ENCODE data around the gene ZDHHC14.
"Not testable (repeated sequence)": the region's sequence is repeated elsewhere in the genome, so short reads cannot be mapped to it uniquely, and the experiment has no call there.

The ZDHHC14 gene

GRCh38 chr6:157714153-157714490, 333.1 kb downstream of the ZDHHC14 start:
- Histone ChIP-seq H3K27ac (ENCODE audit: low read depth in 2 of 2, low read length in 2 of 2) (no peak overlapping the region), H3K27me3 (ENCODE audit: control insufficient read depth in 2 of 2, insufficient read depth in 2 of 2, low read length in 2 of 2) (no peaks in the 10 kb centered on the region), H3K4me1 (ENCODE audit: control insufficient read depth in 2 of 2, insufficient read depth in 2 of 2, low read length in 2 of 2) (peaks cover 0 to 11% of the 10 kb centered on the region in 2 donors), H3K4me3 (ENCODE audit: low read length in 2 of 2) (no peak overlapping the region), H3K9ac (ENCODE audit: low read depth in 1 of 2, low read length in 2 of 2) (no peak overlapping the region), H3K36me3 (ENCODE audit: control insufficient read depth in 2 of 2, insufficient read depth in 2 of 2, low read length in 2 of 2) (no peaks in the 10 kb centered on the region), H3K9me3 (ENCODE audit: control insufficient read depth in 2 of 2, low read length in 2 of 2) (no peaks in the 10 kb centered on the region)

DNA sequence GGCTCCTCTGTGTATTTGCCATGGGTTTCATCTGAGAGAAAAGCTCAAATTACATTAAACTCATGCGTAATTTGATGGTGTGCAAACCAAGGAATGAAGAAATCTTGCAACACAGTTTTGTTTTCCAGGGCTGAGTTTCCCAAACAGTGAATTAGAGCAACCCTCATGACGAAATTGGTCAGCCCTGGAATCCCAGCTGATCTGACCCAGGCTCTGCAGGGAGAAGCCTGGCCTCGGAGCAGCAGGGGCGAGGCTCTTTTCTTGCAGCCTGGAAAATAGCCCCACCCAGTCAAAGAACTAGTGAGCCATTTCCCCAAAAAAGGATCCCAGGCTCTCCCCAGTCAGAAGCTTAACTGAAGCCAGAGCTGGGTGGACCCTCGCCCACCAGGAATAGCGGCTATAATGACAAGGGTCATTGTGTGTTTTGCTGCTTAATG, 334.8 kb downstream of the ZDHHC14 start:
- H3K4me1 ChIP-seq (ENCODE audit: control insufficient read depth in 2 of 2, insufficient read depth in 2 of 2, low read length in 2 of 2) = peaks cover 0 to 11% of the 10 kb centered on the region in 2 donors
- no peak overlapping the region for H3K9ac ChIP-seq (ENCODE audit: low read depth in 1 of 2, low read length in 2 of 2)
- H3K4me3 ChIP-seq (ENCODE audit: low read length in 2 of 2) = no peak overlapping the region
- no peaks in the 10 kb centered on the region for H3K27me3 ChIP-seq (ENCODE audit: control insufficient read depth in 2 of 2, insufficient read depth in 2 of 2, low read length in 2 of 2)
- no peaks in the 10 kb centered on the region for H3K9me3 ChIP-seq (ENCODE audit: control insufficient read depth in 2 of 2, low read length in 2 of 2)
- H3K27ac ChIP-seq (ENCODE audit: low read depth in 2 of 2, low read length in 2 of 2) = peak overlapping the region; percentile 17 to 31
- no peaks in the 10 kb centered on the region for H3K36me3 ChIP-seq (ENCODE audit: control insufficient read depth in 2 of 2, insufficient read depth in 2 of 2, low read length in 2 of 2)

- no peak overlapping the region for H3K4me3 ChIP-seq (ENCODE audit: low read length in 2 of 2)
- H3K27me3 ChIP-seq (ENCODE audit: control insufficient read depth in 2 of 2, insufficient read depth in 2 of 2, low read length in 2 of 2) = no peaks in the 10 kb centered on the region
- no peaks in the 10 kb centered on the region for H3K9me3 ChIP-seq (ENCODE audit: control insufficient read depth in 2 of 2, low read length in 2 of 2)
- H3K4me1 ChIP-seq (ENCODE audit: control insufficient read depth in 2 of 2, insufficient read depth in 2 of 2, low read length in 2 of 2) = peaks cover 0 to 11% of the 10 kb centered on the region in 2 donors
- no peak overlapping the region for H3K9ac ChIP-seq (ENCODE audit: low read depth in 1 of 2, low read length in 2 of 2)
- H3K36me3 ChIP-seq (ENCODE audit: control insufficient read depth in 2 of 2, insufficient read depth in 2 of 2, low read length in 2 of 2) = no peaks in the 10 kb centered on the region
- peak overlapping the region; percentile 17 to 31 for H3K27ac ChIP-seq (ENCODE audit: low read depth in 2 of 2, low read length in 2 of 2)
Observed at GRCh38 chr6:157716251-157716995, 335.4 kb downstream of the ZDHHC14 start.

DNA sequence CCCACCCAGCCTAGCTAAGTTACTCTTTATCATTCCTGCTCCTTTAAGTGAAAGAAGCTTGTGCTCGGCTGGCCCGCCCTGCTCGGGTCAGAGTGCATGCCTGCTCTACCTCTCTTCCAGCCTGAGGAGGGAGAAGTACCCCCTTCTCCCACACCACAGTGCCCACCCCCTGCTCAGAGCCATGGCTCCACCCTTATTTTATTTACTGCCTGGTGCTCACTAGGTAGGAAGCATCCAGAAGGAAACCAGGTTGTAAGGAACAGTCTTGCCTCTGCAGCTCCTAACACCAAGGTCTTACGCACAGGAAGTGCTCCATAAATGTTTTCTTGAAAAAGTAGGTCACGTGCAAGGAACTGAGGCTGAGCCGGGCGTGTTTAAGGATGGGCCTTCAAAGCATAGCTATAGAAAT, 336.4 kb downstream of the ZDHHC14 start:
- H3K9ac ChIP-seq (ENCODE audit: low read depth in 1 of 2, low read length in 2 of 2) = no peak overlapping the region
- H3K27me3 ChIP-seq (ENCODE audit: control insufficient read depth in 2 of 2, insufficient read depth in 2 of 2, low read length in 2 of 2) = no peaks in the 10 kb centered on the region
- H3K36me3 ChIP-seq (ENCODE audit: control insufficient read depth in 2 of 2, insufficient read depth in 2 of 2, low read length in 2 of 2) = no peaks in the 10 kb centered on the region
- H3K27ac ChIP-seq (ENCODE audit: low read depth in 2 of 2, low read length in 2 of 2) = peak overlapping the region; percentile 54 to 61
- peaks cover 0 to 11% of the 10 kb centered on the region in 2 donors for H3K4me1 ChIP-seq (ENCODE audit: control insufficient read depth in 2 of 2, insufficient read depth in 2 of 2, low read length in 2 of 2)
- no peaks in the 10 kb centered on the region for H3K9me3 ChIP-seq (ENCODE audit: control insufficient read depth in 2 of 2, low read length in 2 of 2)
- peak overlapping the region; percentile 5 to 31 for H3K4me3 ChIP-seq (ENCODE audit: low read length in 2 of 2)

DNA sequence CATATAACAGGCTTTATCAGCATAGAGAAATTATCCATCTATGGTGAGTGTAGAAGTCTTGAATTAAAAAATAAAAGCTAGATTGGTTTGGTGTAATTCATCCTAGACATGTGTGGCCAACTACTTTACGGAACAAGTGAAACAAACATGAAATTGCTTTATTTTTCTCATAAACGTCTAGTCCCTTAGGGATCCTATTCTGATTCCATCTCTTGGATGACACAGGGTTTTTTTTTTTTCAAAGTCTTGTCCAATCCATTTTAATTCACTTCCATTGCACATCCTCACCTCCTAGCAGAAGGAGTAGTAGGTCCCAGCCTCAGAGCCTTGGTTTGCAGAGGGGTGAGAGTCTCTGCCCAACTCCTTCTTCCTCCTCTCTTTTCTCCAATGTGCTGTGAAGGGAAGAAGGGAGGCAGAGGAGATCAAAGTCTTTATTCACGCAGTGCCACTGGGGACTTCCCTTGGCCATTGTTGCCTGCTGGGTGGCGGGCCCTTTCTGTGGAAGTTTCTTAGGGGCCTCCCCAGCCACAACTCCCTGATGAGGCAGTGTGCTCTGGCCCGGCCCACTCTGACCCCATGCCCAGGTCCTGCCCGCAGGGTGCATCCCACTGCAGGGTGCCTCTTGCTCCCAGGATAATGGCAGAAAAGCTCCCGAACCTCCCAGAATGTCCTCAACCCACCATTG, 337.7 kb downstream of the ZDHHC14 start:
- H3K27ac ChIP-seq (ENCODE audit: low read depth in 2 of 2, low read length in 2 of 2) = no peak overlapping the region
- no peaks in the 10 kb centered on the region for H3K9me3 ChIP-seq (ENCODE audit: control insufficient read depth in 2 of 2, low read length in 2 of 2)
- no peak overlapping the region for H3K4me3 ChIP-seq (ENCODE audit: low read length in 2 of 2)
- no peaks in the 10 kb centered on the region for H3K27me3 ChIP-seq (ENCODE audit: control insufficient read depth in 2 of 2, insufficient read depth in 2 of 2, low read length in 2 of 2)
- H3K4me1 ChIP-seq (ENCODE audit: control insufficient read depth in 2 of 2, insufficient read depth in 2 of 2, low read length in 2 of 2) = peaks cover 0 to 11% of the 10 kb centered on the region in 2 donors
- no peaks in the 10 kb centered on the region for H3K36me3 ChIP-seq (ENCODE audit: control insufficient read depth in 2 of 2, insufficient read depth in 2 of 2, low read length in 2 of 2)
- H3K9ac ChIP-seq (ENCODE audit: low read depth in 1 of 2, low read length in 2 of 2) = no peak overlapping the region

GRCh38 chr6:157720964-157721363, 340.0 kb downstream of the ZDHHC14 start:
- not testable (repeated sequence) for H3K27ac ChIP-seq (ENCODE audit: low read depth in 2 of 2, low read length in 2 of 2); H3K9ac ChIP-seq (ENCODE audit: low read depth in 1 of 2, low read length in 2 of 2); H3K36me3 ChIP-seq (ENCODE audit: control insufficient read depth in 2 of 2, insufficient read depth in 2 of 2, low read length in 2 of 2); H3K4me3 ChIP-seq (ENCODE audit: low read length in 2 of 2); H3K9me3 ChIP-seq (ENCODE audit: control insufficient read depth in 2 of 2, low read length in 2 of 2); H3K27me3 ChIP-seq (ENCODE audit: control insufficient read depth in 2 of 2, insufficient read depth in 2 of 2, low read length in 2 of 2); H3K4me1 ChIP-seq (ENCODE audit: control insufficient read depth in 2 of 2, insufficient read depth in 2 of 2, low read length in 2 of 2)

GRCh38 chr6:157721426-157721825, 340.4 kb downstream of the ZDHHC14 start:
- Histone ChIP-seq H3K4me3 (ENCODE audit: low read length in 2 of 2) (no peak overlapping the region), H3K9ac (ENCODE audit: low read depth in 1 of 2, low read length in 2 of 2) (no peak overlapping the region), H3K9me3 (ENCODE audit: control insufficient read depth in 2 of 2, low read length in 2 of 2) (no peaks in the 10 kb centered on the region), H3K4me1 (ENCODE audit: control insufficient read depth in 2 of 2, insufficient read depth in 2 of 2, low read length in 2 of 2) (peaks cover 0 to 5% of the 10 kb centered on the region in 2 donors), H3K27me3 (ENCODE audit: control insufficient read depth in 2 of 2, insufficient read depth in 2 of 2, low read length in 2 of 2) (no peaks in the 10 kb centered on the region), H3K27ac (ENCODE audit: low read depth in 2 of 2, low read length in 2 of 2) (no peak overlapping the region), H3K36me3 (ENCODE audit: control insufficient read depth in 2 of 2, insufficient read depth in 2 of 2, low read length in 2 of 2) (no peaks in the 10 kb centered on the region)

- no peak overlapping the region for H3K4me3 ChIP-seq (ENCODE audit: low read length in 2 of 2)
- no peaks in the 10 kb centered on the region for H3K9me3 ChIP-seq (ENCODE audit: control insufficient read depth in 2 of 2, low read length in 2 of 2)
- no peak overlapping the region for H3K27ac ChIP-seq (ENCODE audit: low read depth in 2 of 2, low read length in 2 of 2)
- no peaks in the 10 kb centered on the region for H3K27me3 ChIP-seq (ENCODE audit: control insufficient read depth in 2 of 2, insufficient read depth in 2 of 2, low read length in 2 of 2)
- peaks cover 0 to 4% of the 10 kb centered on the region in 2 donors for H3K4me1 ChIP-seq (ENCODE audit: control insufficient read depth in 2 of 2, insufficient read depth in 2 of 2, low read length in 2 of 2)
- no peak overlapping the region for H3K9ac ChIP-seq (ENCODE audit: low read depth in 1 of 2, low read length in 2 of 2)
- H3K36me3 ChIP-seq (ENCODE audit: control insufficient read depth in 2 of 2, insufficient read depth in 2 of 2, low read length in 2 of 2) = no peaks in the 10 kb centered on the region
Observed at GRCh38 chr6:157721830-157722229, 340.8 kb downstream of the ZDHHC14 start.

GRCh38 chr6:157723376-157723775, 342.4 kb downstream of the ZDHHC14 start:
- H3K9ac ChIP-seq (ENCODE audit: low read depth in 1 of 2, low read length in 2 of 2) = no peak overlapping the region
- H3K36me3 ChIP-seq (ENCODE audit: control insufficient read depth in 2 of 2, insufficient read depth in 2 of 2, low read length in 2 of 2) = no peaks in the 10 kb centered on the region
- no peaks in the 10 kb centered on the region for H3K27me3 ChIP-seq (ENCODE audit: control insufficient read depth in 2 of 2, insufficient read depth in 2 of 2, low read length in 2 of 2)
- no peak overlapping the region for H3K27ac ChIP-seq (ENCODE audit: low read depth in 2 of 2, low read length in 2 of 2)
- no peaks in the 10 kb centered on the region for H3K4me1 ChIP-seq (ENCODE audit: control insufficient read depth in 2 of 2, insufficient read depth in 2 of 2, low read length in 2 of 2)
- no peaks in the 10 kb centered on the region for H3K9me3 ChIP-seq (ENCODE audit: control insufficient read depth in 2 of 2, low read length in 2 of 2)
- H3K4me3 ChIP-seq (ENCODE audit: low read length in 2 of 2) = no peak overlapping the region

GRCh38 chr6:157724138-157724820, 343.3 kb downstream of the ZDHHC14 start:
- Histone ChIP-seq H3K9ac (ENCODE audit: low read depth in 1 of 2, low read length in 2 of 2) (no peak overlapping the region), H3K4me1 (ENCODE audit: control insufficient read depth in 2 of 2, insufficient read depth in 2 of 2, low read length in 2 of 2) (no peaks in the 10 kb centered on the region), H3K4me3 (ENCODE audit: low read length in 2 of 2) (no peak overlapping the region), H3K27me3 (ENCODE audit: control insufficient read depth in 2 of 2, insufficient read depth in 2 of 2, low read length in 2 of 2) (no peaks in the 10 kb centered on the region), H3K27ac (ENCODE audit: low read depth in 2 of 2, low read length in 2 of 2) (no peak overlapping the region), H3K9me3 (ENCODE audit: control insufficient read depth in 2 of 2, low read length in 2 of 2) (no peaks in the 10 kb centered on the region), H3K36me3 (ENCODE audit: control insufficient read depth in 2 of 2, insufficient read depth in 2 of 2, low read length in 2 of 2) (no peaks in the 10 kb centered on the region)
